H7 (cell line): ENCODE measurements around the gene MXRA8. TPM values are rescaled to one million over a fixed set of nuclear protein-coding genes. Genes with fewer than 3 reads are reported as not detected.

ENCODE experiments used
- DNase-seq: peaks from one replicate; pipeline ENCODE4 v3.0.0; 2012
- H3K27me3 ChIP-seq: 2 replicates; pipeline ENCODE4 v1.6.0; 2011; ENCODE audit warnings: mild to moderate bottlenecking, low read length; ENCODE audit not compliant: control insufficient read depth, insufficient read depth
- H3K36me3 ChIP-seq: replicated peaks from 2 replicates; pipeline ENCODE4 v1.5.1; 2011; ENCODE audit warnings: low read length; ENCODE audit not compliant: control insufficient read depth, insufficient read depth
- H3K4me3 ChIP-seq: 2 replicates; pipeline ENCODE4 v1.5.1; 2011; ENCODE audit warnings: low read depth, mild to moderate bottlenecking, control low read depth, low read length, moderate library complexity; ENCODE audit not compliant: insufficient read depth
- total RNA-seq: library from RNA; depleted of rRNA; stranded (reverse); fragments of >200 nt; shearing (Covaris generic); gene quantifications from 2 replicates; pipeline ENCODE4 v1.2.3, GENCODE V29; 2014

The MXRA8 gene
- total RNA-seq, 1 experiment from 2014 or later = 80.1 TPM

DNA sequence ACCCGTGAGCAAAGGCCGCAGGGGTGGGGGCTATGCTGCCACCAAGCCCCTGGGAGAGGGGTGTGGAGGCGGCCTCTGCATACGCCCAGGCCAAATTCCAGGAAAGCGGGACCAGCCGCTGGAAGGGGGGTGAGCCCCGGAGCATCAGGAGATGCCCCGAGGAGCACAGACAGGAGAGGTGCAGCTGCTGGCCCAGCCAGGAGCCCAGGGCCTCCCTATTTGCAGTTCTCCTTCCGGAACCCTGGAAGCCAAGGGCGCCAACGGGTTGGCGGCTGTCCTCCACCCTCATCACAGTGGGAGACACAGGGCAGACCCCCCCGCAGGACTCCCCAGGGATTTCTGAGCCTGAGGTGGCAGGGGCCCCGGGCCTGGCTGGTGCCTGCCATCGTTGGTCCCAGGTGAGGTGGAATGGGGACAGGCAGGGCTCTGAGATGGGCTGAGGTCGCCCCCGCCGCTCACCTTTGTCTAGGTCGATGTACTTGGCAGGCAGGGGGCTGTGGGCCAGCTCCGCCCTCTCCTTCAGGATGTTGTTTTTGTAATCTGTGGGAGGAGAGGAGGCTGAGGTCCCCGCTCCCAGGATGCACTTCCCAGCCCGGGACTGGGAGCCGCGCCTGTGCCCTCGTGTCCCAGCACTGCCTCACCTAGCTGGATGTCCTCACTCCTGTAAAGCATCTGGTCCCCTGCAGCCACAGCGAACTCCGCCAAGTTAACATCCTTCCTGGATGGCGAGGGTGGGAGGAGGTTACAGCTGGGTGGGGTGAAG lies 4.8 kb downstream of the MXRA8 start:
- H3K4me3 ChIP-seq = peak overlapping the region; percentile 31
- H3K27me3 ChIP-seq = peaks cover 18% of the 10 kb centered on the region
- peak; percentile 93 for DNase-seq
- H3K36me3 ChIP-seq = no peaks in the 10 kb centered on the region

DNA sequence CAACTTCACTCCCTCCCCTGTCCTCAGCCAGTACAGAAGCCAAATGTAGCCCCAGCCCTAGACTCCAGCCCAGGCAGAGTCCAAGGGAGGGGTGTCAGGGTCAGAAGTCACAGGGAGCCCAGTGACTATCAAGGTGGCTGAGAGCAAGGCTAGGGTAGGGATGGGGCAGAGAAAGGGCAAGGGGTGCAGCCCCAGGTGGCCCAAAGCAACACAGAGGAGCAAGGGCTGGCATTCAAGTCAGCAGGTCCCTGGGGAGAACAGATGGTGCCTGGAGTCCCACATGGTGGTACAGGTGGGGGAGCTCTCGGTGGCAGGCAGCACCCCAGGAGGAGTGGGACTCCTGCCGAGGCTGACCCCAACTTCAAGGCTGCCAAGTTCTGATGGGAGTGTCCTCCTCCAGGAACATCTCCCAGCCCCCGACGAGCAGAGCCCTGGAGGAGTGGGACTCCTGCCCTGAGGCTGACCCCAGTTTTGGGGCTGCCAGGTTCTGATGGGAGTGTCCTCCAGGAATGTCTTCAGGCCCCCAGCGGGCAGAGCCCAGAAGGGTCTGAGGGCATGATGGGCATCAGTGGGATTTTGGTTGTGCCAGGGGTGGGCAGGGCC lies 5.5 kb downstream of the MXRA8 start:
- DNase-seq = no peak
- Histone ChIP-seq H3K27me3 (peaks cover 18% of the 10 kb centered on the region), H3K4me3 (no peak overlapping the region), H3K36me3 (no peaks in the 10 kb centered on the region)

DNA sequence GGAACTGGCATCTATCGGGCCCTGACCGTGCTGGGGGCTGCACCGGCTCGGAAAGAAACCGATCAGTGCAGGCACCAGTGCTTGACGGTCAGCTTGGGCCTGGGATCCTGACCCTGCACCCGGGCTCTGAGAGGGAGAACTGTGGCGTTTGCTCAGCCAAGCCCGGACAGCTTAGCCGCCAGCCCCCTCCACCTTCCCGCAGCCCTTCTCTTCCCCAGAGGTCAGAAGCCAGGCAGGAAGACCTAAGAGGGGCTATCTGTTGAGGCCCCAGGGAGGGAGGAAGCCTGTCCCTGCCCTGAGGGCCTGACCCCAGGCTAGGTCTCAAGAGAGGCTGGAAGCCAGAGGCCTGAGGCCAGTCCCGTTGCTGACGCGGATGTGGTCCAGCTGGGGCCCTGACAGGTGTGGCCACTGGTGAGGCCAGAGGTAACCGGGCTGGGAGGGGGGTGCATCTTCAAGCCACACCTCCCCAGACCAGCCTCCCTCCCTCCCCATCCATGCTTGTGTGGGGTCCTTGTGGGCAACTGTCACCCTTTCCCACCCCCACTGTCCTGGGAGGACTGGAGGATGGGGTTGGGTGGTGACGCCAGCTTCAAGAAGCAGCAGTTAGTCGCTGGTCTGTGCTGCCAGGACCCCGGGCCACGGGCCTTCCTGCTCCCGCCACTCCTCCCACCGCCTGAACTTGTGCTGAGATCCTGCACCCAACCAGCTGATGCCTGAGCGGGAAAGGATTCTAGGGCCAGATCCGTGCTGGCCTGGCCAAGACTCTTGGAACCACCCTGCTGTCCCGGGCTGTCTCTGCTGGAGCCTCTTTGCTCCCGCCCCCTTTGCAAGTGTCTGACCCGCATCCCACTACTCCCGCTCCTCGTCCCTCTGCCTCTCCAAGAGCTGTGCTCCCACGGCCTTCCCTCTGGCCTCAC lies 6.6 kb downstream of the MXRA8 start:
- peaks cover 18% of the 10 kb centered on the region for H3K27me3 ChIP-seq
- no peak for DNase-seq
- H3K36me3 ChIP-seq = no peaks in the 10 kb centered on the region
- peak overlapping the region; percentile 28 for H3K4me3 ChIP-seq

DNA sequence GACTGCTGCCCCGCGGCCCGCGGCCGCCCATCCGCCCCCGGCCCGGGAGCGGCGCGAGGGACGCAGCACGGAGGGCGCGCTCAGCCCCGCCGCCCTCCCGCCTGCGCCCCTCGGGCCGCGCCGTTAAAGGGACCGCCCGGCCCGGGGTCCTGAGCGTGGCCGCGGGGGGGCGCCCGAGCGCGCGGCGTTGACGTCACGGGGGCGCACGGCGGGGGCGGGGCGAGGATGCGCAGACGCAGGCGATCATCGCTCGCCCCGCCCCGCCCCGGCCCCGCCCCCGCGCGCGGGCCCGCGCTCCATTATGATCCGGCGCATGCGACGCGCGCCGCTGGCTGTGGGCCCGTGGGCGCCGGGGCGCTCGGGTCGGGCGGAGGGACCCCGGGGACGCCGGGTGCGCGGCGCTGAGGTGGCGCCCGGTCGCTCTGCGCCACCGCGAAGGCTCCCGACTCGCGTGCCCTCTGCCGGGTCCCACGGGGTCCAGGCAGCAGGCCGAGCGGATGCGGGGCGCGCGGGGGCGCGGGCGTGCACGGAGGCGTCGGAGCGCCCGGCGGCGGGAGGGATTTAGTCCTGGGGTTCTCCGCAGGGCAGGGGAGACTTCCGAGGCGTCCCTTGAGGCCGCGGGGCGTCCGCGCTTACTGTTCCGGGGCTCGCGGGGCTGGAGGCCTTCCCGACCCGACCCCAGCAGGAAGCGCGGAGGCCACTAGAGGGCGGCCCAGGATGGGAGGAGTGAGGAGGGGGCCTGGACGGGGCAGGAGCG lies 8.9 kb downstream of the MXRA8 start, which contains the start of gene DVL1:
DVL1 (minus strand) TSS at position 163 of the 757 bp plus-strand sequence. CDS start 353 bp downstream, outside the sequence.
- H3K4me3 ChIP-seq = peak within 1 kb of the TSS; percentile 88

DNA sequence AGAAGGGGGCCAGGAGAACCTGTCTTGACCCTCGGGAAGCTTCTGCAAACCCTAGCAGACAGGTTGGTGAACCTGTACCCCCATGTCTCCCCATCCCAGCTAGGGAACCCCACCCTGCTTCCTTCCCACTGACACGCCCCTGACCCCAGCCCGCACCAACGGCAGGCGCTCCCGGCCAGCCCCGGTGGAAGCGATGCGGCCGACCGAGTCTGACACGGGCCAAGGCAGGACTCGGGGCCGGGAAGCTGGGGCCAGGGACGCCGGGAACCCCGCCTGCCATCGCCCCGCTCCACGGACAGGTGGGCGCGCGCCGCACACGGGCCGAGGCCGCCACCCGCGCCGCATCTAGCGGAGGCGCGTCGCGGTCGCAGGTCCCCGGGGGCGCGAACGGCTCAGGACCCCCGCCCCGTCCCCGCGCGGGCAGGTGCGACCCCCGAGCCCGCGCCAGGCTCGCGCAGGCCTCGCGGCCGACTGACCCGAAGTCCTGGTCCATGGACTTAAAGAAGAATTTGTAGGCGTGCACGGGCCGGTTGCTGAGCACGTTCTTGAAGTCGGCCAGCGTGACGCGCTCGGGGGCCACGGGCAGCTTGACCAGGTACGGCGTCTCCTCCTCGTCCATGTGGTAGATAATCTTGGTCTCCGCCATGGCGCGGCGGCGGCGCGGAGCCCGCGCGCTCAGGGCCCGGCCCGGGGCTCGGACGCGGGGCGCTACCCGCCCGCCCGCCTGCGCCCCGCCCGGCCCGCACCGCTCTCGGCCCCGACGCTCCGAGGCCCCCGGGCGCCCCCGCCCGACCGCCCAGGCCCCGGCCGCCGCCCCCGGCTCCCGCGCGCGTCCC lies 9.7 kb downstream of the MXRA8 start:
- H3K36me3 ChIP-seq = no peaks in the 10 kb centered on the region
- H3K4me3 ChIP-seq = peak overlapping the region; percentile 88
- DNase-seq = no peak
- H3K27me3 ChIP-seq = no peaks in the 10 kb centered on the region; the same call in 1 of the 2 replicates

More for the DNA sequence above, 8.9 kb downstream of the MXRA8 start, which contains the start of gene DVL1:
- H3K27me3 ChIP-seq = peaks cover 7% of the 10 kb centered on the region
- H3K36me3 ChIP-seq = no peaks in the 10 kb centered on the region
- DNase-seq = peak; percentile 98

DNA sequence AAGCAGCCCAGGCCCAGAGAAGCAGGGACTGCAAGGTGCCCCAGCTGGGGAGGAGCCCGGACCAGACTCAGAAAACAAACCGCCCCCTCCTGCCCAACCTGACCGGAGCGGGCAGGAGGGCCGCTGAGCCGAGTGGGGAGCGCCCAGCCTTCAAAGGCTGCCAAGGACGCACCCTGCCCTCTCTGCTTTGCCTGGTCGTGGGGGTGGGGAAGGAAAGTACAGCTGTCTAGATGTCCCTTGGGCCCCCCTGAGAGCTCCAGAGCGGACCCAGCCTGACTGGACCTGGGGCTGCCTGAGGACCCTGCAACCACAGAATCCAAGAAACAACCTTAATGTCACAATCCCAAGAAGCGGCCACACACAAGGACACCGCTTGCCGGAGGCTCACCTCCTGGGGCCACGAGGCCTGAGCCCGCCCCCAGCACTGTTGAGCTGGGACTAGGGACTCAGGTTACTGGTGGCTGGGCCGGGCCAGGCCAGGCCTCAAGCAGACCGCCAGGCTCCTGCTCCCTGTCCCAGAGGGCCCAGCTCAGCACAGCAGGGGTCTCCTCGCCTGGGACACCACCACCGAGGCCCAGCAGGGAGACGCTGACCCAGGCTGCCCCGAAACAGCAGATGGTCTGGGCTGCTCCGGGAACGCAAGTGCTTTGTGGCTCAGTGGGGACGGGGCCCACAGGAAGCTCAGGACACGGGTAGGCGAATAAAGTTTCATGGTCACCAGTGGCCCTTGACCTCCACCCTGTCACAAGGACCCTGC lies 10.5 kb downstream of the MXRA8 start:
- Histone ChIP-seq H3K27me3 (no peaks in the 10 kb centered on the region), H3K4me3 (peak overlapping the region; percentile 88), H3K36me3 (no peaks in the 10 kb centered on the region)
- peak; percentile 93 for DNase-seq

DNA sequence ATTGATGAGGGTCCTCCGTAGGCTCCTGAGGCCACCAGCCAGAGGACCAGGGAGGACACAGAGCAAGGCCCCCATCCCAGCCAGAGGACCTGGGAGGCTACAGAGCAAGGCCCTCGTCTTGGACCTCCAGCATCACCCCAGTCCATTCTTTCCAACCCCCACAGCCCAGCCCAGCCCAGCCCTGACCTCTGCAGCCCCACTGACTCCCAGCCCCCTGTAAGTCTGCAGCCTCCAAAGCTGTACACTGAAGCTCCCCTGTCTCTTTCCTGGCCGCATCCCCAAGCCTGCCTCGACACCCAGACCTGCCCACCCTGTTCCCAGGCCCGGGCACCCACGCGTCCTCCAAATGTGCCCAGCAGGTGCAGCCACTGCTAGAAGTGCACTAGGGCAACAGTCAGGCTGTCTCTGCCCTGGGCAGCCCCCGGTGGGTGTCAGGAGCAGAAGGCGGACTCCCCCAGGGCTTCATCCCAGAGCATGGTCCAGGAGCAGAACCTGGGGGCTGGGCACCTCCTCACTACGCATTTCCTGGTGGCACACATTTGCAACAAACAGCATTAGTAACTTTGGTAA lies 11.2 kb downstream of the MXRA8 start:
- no peaks in the 10 kb centered on the region for H3K27me3 ChIP-seq
- no peak overlapping the region for H3K4me3 ChIP-seq
- H3K36me3 ChIP-seq = no peaks in the 10 kb centered on the region
- DNase-seq = no peak

DNA sequence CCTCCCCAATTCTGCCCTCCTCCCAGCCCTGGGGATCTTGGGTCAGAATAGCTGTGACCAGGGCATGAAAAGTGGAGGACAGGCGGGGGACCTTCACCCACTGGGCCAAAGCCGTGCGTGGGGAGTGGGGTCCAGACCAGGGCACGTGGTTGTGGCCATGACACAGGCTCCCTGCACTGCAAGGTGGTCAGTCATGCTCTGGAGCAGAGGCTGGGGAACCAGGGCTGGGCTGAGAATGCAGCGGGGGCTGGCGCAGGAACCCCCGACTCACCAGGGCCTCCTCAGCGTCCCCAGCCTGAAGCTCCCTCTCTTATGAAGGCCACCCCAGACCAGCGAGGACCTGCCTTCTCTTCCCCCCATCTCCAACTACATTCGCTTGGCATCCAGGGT lies 11.9 kb downstream of the MXRA8 start:
- no peaks in the 10 kb centered on the region for H3K27me3 ChIP-seq
- no peak for DNase-seq

DNA sequence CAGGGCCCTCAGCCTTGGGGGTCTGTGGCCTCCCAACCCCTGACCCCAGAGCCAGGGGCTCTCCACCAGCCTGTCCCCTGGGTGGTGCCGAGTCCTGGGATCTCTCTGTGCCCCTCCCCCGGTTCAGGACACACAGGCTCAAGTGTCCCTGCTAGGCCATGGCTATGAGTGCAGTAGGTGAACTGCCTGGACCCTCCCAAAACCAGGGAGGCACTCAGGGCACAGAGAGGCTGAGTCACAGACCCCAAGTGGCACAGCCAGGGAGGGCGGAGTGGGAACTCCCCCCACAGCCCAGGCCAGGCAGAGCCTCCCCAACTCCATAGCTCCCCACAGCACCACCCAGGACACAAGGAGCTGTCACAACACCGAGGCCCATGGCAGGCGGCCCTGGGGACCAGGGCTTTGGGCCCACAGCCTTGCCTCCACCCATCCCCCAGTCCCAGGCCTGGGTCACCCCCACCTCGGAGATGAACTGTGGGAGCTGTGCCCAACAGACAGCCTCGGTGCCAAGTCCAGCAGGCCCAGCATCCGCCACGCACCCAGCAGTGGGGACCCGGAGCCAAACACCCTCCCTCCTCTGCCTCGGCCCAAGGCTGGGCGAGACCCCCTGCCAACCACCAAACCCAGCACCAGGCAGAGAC lies 12.4 kb downstream of the MXRA8 start:
- Histone ChIP-seq H3K27me3 (no peaks in the 10 kb centered on the region), H3K36me3 (peaks cover 5% of the 10 kb centered on the region), H3K4me3 (no peak overlapping the region)
- DNase-seq = no peak

More for the DNA sequence above, 11.9 kb downstream of the MXRA8 start:
- Histone ChIP-seq H3K36me3 (peaks cover under 1% of the 10 kb centered on the region; the same call in 1 of the 2 replicates), H3K4me3 (no peak overlapping the region)

DNA sequence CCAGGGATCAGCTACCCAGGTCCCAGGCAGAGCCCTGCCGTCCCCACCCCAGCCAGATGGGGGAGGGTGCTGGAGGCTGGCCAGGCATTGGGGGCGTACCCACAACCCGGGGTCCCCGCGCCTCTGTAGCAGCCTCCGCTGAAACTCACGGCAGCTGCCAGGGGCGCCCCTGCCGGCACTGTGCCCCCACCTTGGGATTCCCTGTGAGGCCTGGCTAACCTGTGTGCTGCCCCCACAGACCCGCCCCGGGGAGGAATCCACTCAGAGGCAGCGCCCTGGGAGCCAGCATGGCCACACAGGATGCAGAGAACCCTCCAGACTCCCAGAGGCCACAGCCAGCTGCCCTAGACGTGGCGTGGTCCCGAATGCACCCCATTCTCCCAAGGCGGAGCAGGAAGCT lies 13.0 kb downstream of the MXRA8 start:
- H3K27me3 ChIP-seq = no peaks in the 10 kb centered on the region
- H3K36me3 ChIP-seq = peaks cover 9% of the 10 kb centered on the region
- H3K4me3 ChIP-seq = no peak overlapping the region
- DNase-seq = no peak

DNA sequence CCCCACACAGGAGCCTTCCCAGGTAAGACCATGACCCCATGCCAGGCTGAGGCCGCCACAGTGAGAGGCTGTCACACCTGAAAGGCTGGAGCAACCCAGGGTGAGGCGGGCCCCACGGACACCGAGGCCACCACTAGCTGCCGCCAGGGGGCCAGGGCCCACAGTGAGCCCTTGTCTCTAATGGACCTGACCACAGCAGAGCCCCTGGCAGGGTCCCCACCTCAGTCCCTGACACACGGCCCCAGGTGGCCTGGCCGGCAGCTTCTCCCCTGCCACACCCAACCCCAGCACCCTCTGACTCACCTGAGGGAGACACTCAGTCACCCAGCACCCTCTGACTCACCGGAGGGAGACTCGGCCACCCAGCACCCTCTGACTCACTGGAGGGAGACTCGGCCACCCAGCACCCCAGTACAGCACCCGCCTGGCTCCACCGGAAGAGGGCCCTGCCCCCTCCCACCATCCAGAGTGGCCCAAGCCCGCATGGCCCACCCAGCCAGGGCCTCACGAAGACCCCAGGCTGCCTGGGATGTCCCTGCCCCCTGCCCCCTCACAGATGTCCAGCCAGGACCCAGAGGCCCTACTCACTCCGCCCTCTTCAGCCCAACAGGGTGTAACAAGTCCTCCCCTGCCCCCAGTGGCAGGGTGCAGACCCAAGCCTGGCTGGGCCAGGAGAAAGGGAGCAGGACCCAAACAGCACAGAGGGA lies 13.5 kb downstream of the MXRA8 start:
- DNase-seq = peak; percentile 91
- Histone ChIP-seq H3K4me3 (no peak overlapping the region), H3K36me3 (peaks cover 9% of the 10 kb centered on the region), H3K27me3 (no peaks in the 10 kb centered on the region)
